Activated T-cell treated with anti-CD3 and anti-CD28 coated beads, Interleukin-2, amount 50 U/mL, for 24 hours (primary cell): ENCODE data around the gene BID.
A peak's percentile ranks its signal among the peaks of the same experiment; 100 is the strongest.
"Not testable (repeated sequence)": the region's sequence is repeated elsewhere in the genome, so short reads cannot be mapped to it uniquely, and the experiment has no call there.

Experiments
- DNase-seq: peaks from one replicate; pipeline ENCODE4 v3.0.0-alpha.2; 2020
- H3K27ac Mint-ChIP-seq: 2 replicates; pipeline ENCODE4 v1.8.0; 2020; ENCODE audit warnings: mild to moderate bottlenecking, mixed read lengths
- H3K27me3 Mint-ChIP-seq: 2 replicates; pipeline ENCODE4 v1.8.0; 2020; ENCODE audit warnings: mixed read lengths
- H3K36me3 Mint-ChIP-seq: 2 replicates; pipeline ENCODE4 v1.8.0; 2020; ENCODE audit warnings: low read depth, mixed read lengths
- H3K4me1 Mint-ChIP-seq: 2 replicates; pipeline ENCODE4 v1.8.0; 2020; ENCODE audit warnings: low read depth, mixed read lengths
- H3K4me3 Mint-ChIP-seq: 2 replicates; pipeline ENCODE4 v1.8.0; 2020; ENCODE audit warnings: mild to moderate bottlenecking, moderate library complexity, mixed read lengths
- H3K9me3 Mint-ChIP-seq: 2 replicates; pipeline ENCODE4 v1.8.0; 2020; ENCODE audit warnings: mixed read lengths

Gene BID

GRCh38 chr22:17705546-17705945 is 68.7 kb downstream of the BID start:
- Mint-ChIP-seq H3K36me3 (peaks cover 51% of the 10 kb centered on the region), H3K9me3 (no peaks in the 10 kb centered on the region), H3K27ac (peak overlapping the region; percentile 97), H3K4me1 (peaks cover 21% of the 10 kb centered on the region), H3K27me3 (no peaks in the 10 kb centered on the region), H3K4me3 (no peak overlapping the region)
- DNase-seq = no peak

GRCh38 chr22:17703811-17704210 is 70.5 kb downstream of the BID start:
- Mint-ChIP-seq H3K27ac (no peak overlapping the region), H3K27me3 (no peaks in the 10 kb centered on the region), H3K36me3 (peaks cover 59% of the 10 kb centered on the region), H3K4me1 (peaks cover 21% of the 10 kb centered on the region), H3K9me3 (no peaks in the 10 kb centered on the region), H3K4me3 (no peak overlapping the region)
- no peak for DNase-seq

GRCh38 chr22:17700778-17701177 is 73.5 kb downstream of the BID start:
- peaks cover 60% of the 10 kb centered on the region for H3K36me3 Mint-ChIP-seq
- no peak overlapping the region for H3K4me3 Mint-ChIP-seq
- H3K27me3 Mint-ChIP-seq = no peaks in the 10 kb centered on the region
- peaks cover 8% of the 10 kb centered on the region for H3K4me1 Mint-ChIP-seq
- H3K9me3 Mint-ChIP-seq = no peaks in the 10 kb centered on the region
- no peak overlapping the region for H3K27ac Mint-ChIP-seq
- no peak for DNase-seq

DNA sequence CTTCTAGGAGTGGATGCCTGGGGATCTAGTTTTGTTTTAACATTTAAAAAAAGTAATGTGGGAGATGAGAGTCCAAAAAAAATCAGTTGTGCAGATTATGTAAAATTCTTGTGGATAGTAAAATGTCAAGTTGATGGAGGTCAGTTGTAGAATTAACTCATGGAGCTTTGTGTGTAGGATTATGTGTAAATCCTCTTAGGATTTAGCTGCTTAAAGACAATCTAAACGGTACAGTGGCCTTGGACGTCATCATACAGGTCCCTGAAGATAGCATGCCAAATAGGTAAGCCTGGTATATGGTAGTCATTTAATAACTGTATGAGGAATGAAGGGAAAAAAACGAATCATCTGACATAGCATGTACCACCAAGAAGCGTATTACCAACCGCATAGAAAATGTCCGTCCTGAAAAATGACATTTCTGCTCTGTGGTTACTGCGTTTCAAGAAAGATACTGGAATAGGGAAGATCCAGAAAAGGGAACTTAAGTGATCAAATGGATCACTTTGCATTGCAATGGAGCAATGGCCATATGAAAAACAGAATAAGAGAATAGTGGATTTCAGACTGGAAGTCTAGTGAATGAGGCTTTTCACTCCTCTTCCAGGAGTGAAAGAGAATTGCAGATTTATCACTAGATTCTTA is 74.5 kb downstream of the BID start:
- Mint-ChIP-seq H3K4me1 (peaks cover 3% of the 10 kb centered on the region), H3K27me3 (no peaks in the 10 kb centered on the region), H3K27ac (no peak overlapping the region), H3K9me3 (no peaks in the 10 kb centered on the region), H3K36me3 (peaks cover 56% of the 10 kb centered on the region), H3K4me3 (no peak overlapping the region)
- no peak for DNase-seq

DNA sequence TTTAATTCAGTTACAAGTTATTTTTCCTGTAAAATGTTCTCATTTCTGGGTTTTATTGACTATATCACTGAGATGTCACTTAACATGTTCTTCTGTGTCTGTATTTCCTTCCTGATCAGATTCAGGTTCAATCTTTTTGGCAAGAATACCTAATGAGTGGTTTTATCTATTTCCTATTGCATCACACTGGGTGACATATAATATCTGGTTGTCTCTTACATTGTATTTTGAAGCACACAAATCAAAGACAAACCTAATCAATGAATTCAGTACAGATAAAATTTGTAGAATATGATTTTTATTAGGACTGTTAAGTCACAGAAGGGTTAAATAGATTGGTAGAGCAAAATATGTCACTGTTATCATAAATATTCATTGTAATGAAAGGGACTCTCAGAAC is 75.3 kb downstream of the BID start:
- H3K27me3 Mint-ChIP-seq = no peaks in the 10 kb centered on the region
- H3K4me1 Mint-ChIP-seq = peaks cover 6% of the 10 kb centered on the region
- no peaks in the 10 kb centered on the region for H3K9me3 Mint-ChIP-seq
- DNase-seq = no peak
- H3K4me3 Mint-ChIP-seq = no peak overlapping the region
- peaks cover 55% of the 10 kb centered on the region for H3K36me3 Mint-ChIP-seq
- peak overlapping the region; percentile 42 for H3K27ac Mint-ChIP-seq

- H3K27me3 Mint-ChIP-seq, H3K4me1 Mint-ChIP-seq, H3K27ac Mint-ChIP-seq, H3K9me3 Mint-ChIP-seq, H3K4me3 Mint-ChIP-seq, DNase-seq: not testable (repeated sequence)
- H3K36me3 Mint-ChIP-seq = peaks cover 48% of the 10 kb centered on the region
Measured at GRCh38 chr22:17698276-17698675, 76.0 kb downstream of the BID start.

DNA sequence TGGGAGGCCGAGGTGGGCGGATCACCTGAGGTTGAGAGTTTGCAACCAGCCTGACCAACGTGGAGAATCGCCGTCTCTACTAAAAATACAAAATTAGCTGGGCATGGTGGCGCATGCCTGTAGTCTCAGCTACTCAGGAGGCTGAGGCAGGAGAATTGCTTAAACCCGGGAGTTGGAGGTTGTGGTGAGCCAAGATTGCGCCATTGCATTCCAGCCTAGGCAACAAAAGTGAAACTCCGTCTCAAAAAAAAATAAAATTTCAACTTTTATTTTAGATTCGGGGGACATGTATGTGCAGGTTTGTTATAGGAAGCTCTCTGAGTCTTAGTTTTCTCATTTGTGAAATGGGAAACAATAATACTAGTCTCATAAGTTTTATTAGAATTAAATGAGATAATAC is 77.1 kb downstream of the BID start:
- not testable (repeated sequence) for H3K27me3 Mint-ChIP-seq, H3K4me1 Mint-ChIP-seq

DNA sequence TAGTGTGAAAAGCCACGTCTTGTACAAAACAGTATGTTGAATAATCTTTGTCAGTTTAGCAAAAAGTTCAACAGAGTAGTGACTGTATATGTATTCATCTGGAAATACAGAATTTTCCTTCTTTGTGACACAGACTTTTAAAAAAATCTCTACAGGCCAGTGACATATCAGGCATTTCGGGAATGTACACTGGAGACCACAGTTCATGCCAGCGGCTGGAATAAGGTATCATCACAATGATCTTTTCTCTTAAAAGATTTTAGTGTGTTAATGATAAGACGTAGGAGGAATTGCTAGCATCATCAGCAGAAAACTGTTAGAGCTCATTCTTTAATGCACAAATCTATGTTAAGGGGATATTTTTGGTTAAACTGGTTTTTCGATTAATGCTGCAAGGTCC is 78.3 kb downstream of the BID start:
- DNase-seq = no peak
- Mint-ChIP-seq H3K27me3 (no peaks in the 10 kb centered on the region), H3K27ac (no peak overlapping the region), H3K4me3 (no peak overlapping the region), H3K4me1 (peaks cover 5% of the 10 kb centered on the region), H3K9me3 (no peaks in the 10 kb centered on the region), H3K36me3 (peaks cover 53% of the 10 kb centered on the region)

More for the DNA sequence above, 77.1 kb downstream of the BID start:
- H3K4me3 Mint-ChIP-seq, H3K27ac Mint-ChIP-seq, H3K9me3 Mint-ChIP-seq, DNase-seq: not testable (repeated sequence)
- H3K36me3 Mint-ChIP-seq = peaks cover 46% of the 10 kb centered on the region

DNA sequence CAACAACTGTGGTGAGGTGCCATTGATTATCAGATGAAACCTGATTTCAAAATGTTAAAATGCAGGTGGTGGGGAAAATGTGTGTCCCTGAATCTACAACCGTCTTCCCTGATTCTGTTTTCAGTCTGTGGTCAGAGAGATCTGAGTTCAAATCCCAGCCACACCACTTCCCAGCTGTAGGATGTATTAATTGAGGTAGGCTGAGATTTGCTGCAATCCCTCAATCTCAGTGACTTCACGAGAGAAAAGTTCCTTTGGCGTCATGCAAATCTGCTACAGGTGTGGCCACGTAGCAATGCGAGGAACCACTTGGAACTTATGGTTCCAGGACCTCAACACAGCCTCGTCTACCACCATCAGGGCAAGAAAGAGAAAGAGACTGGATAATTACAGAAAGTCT is 79.5 kb downstream of the BID start:
- no peaks in the 10 kb centered on the region for H3K9me3 Mint-ChIP-seq
- H3K36me3 Mint-ChIP-seq = peaks cover 47% of the 10 kb centered on the region

DNA sequence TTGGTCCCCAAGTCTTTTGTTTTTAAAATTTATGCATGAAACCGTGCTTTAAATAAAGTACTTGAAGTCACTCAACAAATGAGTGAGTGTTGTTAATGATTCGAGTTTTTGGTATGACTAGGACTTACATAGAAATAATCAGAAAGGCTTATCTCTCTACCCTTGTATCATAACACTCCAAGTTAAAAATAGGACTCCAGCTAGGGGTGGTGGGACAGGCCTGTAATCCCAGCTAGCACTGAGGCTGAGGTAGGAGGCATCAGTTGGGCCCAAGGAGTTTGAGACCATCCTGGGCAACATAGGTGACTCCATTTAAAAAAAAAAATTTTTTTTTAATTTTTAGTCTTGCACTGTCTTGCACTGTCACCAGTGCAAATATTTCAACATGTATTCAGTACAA is 80.1 kb downstream of the BID start:
- Mint-ChIP-seq H3K4me3 (no peak overlapping the region), H3K4me1 (peaks cover 5% of the 10 kb centered on the region), H3K27ac (no peak overlapping the region), H3K27me3 (no peaks in the 10 kb centered on the region), H3K36me3 (peaks cover 45% of the 10 kb centered on the region), H3K9me3 (no peaks in the 10 kb centered on the region)
- no peak for DNase-seq

More for the DNA sequence above, 79.5 kb downstream of the BID start:
- Mint-ChIP-seq H3K27ac (no peak overlapping the region), H3K4me1 (peaks cover 5% of the 10 kb centered on the region), H3K27me3 (no peaks in the 10 kb centered on the region), H3K4me3 (no peak overlapping the region)
- no peak for DNase-seq

GRCh38 chr22:17692841-17693240 is 81.4 kb downstream of the BID start:
- DNase-seq = no peak
- Mint-ChIP-seq H3K36me3 (peaks cover 47% of the 10 kb centered on the region), H3K27ac (no peak overlapping the region), H3K27me3 (no peaks in the 10 kb centered on the region), H3K9me3 (no peaks in the 10 kb centered on the region), H3K4me3 (no peak overlapping the region), H3K4me1 (peaks cover 5% of the 10 kb centered on the region)

- no peaks in the 10 kb centered on the region for H3K9me3 Mint-ChIP-seq
- H3K27ac Mint-ChIP-seq = no peak overlapping the region
- no peak for DNase-seq
- H3K27me3 Mint-ChIP-seq = no peaks in the 10 kb centered on the region
- peaks cover 1% of the 10 kb centered on the region for H3K4me1 Mint-ChIP-seq
- H3K36me3 Mint-ChIP-seq = peaks cover 33% of the 10 kb centered on the region
- no peak overlapping the region for H3K4me3 Mint-ChIP-seq
Measured at GRCh38 chr22:17684245-17684644, 90.0 kb downstream of the BID start.
